Measurements from ENCODE around the gene ZNF579. TPM values are rescaled to one million over a fixed set of nuclear protein-coding genes. Genes with fewer than 3 reads are reported as not detected.

The ZNF579 gene
- total and polyA plus RNA-seq, 2 of the 8 experiments (the other 6 are each of a cell fraction or from before 2014, with no cell fraction given), result 10.0 to 18.9 TPM

DNA sequence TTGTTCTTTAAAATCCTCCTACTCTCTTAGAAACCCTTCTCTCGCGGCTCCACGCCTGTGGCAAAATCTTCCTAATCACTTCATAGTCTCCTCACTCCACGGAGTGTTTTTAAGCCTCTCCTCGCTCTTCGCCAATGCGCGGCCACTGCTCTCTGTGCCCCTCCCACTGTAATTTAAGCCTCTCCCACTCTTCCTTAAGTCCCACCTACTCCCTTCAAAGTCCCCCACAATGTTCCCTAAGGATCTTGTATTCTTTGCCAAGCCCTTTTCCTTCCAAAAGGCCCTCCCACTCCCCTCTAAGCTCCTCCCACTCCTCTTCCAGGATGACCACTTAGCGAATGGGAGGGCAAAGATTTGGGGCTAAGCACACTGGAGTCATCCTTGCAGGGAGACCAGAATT lies 17.4 kb upstream of the ZNF579 start (continued):
- TF ChIP-seq TAF7 (optimal IDR thresholded peaks at IDR 0.05; ENCODE audit: borderline replicate concordance, low read depth, low read length), result no peak
- TF ChIP-seq SIRT6 (IDR thresholded peaks at IDR 0.05; ENCODE audit: low read length), result no peak
- no peak for TF ChIP-seq MAFK (IDR thresholded peaks at IDR 0.05; ENCODE audit: low read depth, low read length)
- no peak for TF ChIP-seq JUN (IDR thresholded peaks at IDR 0.05; ENCODE audit: low read depth, low read length)
- TF ChIP-seq YY1 (IDR thresholded peaks at IDR 0.05; ENCODE audit: low read depth, low read length), result no peak

All from H1 (cell line).